DOHH2 (cell line): Measurements from ENCODE around the gene PSTPIP1.
"Not testable (repeated sequence)": the region's sequence is repeated elsewhere in the genome, so short reads cannot be mapped to it uniquely, and the experiment has no call there.

Experiments used
- H3F3A ChIP-seq: fragments of 200-600 bp; sonication (generic), shearing (Covaris generic); 2 replicates; pipeline ENCODE4 v1.6.0; 2016; ENCODE audit warnings: antibody characterized with exemption, mild to moderate bottlenecking; ENCODE audit not compliant: control insufficient read depth, insufficient read depth
- H3K27ac ChIP-seq: fragments of 200-600 bp; sonication (generic); 2 replicates; pipeline ENCODE4 v1.5.1; 2014; ENCODE audit warnings: low read depth, mild to moderate bottlenecking, low read length, moderate library complexity
- H3K27me3 ChIP-seq: fragments of 200-600 bp; sonication (generic); 2 replicates; pipeline ENCODE4 v1.6.1; 2014; ENCODE audit warnings: mild to moderate bottlenecking, low read length, mixed read lengths; ENCODE audit not compliant: control insufficient read depth
- H3K36me3 ChIP-seq: fragments of 200-600 bp; sonication (generic); 2 replicates; pipeline ENCODE4 v1.6.1; 2014; ENCODE audit warnings: mild to moderate bottlenecking, low read length, moderate library complexity, mixed read lengths; ENCODE audit not compliant: control insufficient read depth
- H3K4me1 ChIP-seq: fragments of 200-600 bp; sonication (generic); 2 replicates; pipeline ENCODE4 v1.6.1; 2014; ENCODE audit warnings: mild to moderate bottlenecking, low read length, mixed read lengths; ENCODE audit not compliant: control insufficient read depth
- H3K4me2 ChIP-seq: fragments of 200-600 bp; sonication (generic); 2 replicates; pipeline ENCODE4 v1.6.0; 2014; ENCODE audit warnings: mild to moderate bottlenecking, low read length, moderate library complexity
- H3K4me3 ChIP-seq: fragments of 200-600 bp; sonication (generic); 2 replicates; pipeline ENCODE4 v1.5.1; 2014; ENCODE audit warnings: mild to moderate bottlenecking, low read length, mixed read lengths
- H3K79me2 ChIP-seq: fragments of 200-600 bp; sonication (generic); 2 replicates; pipeline ENCODE4 v1.6.1; 2014; ENCODE audit warnings: mild to moderate bottlenecking, low read length, mixed read lengths; ENCODE audit not compliant: control insufficient read depth
- H3K9me2 ChIP-seq: fragments of 200-600 bp; sonication (generic); replicated peaks from 2 replicates; pipeline ENCODE4 v1.6.1; 2014; ENCODE audit warnings: mild to moderate bottlenecking, low read length, mixed read lengths; ENCODE audit not compliant: control insufficient read depth
- H3K9me3 ChIP-seq: fragments of 200-600 bp; sonication (generic); 2 replicates; pipeline ENCODE4 v1.6.1; 2014; ENCODE audit warnings: antibody characterized with exemption, low read length, mixed read lengths; ENCODE audit not compliant: control insufficient read depth, insufficient read depth
- H4K20me1 ChIP-seq: fragments of 200-600 bp; sonication (generic); 2 replicates; pipeline ENCODE4 v1.6.0; 2014; ENCODE audit warnings: low read depth, mild to moderate bottlenecking, antibody characterized with exemption, low read length, moderate library complexity; ENCODE audit not compliant: control insufficient read depth, insufficient read depth
- CTCF ChIP-seq: fragments of 200-600 bp; sonication (generic); IDR thresholded peaks from one replicate; pipeline ENCODE4 v1.5.1; 2014; ENCODE audit warnings: antibody characterized with exemption, mild to moderate bottlenecking, low read depth, low read length; ENCODE audit not compliant: poor library complexity, severe bottlenecking
- EZH2phosphoT487 ChIP-seq: fragments of 200-600 bp; sonication (generic); IDR thresholded peaks from 2 replicates; pipeline ENCODE4 v1.6.1; 2017; ENCODE audit warnings: borderline replicate concordance, mild to moderate bottlenecking, antibody characterized with exemption, low read length, moderate library complexity, mixed read lengths

Gene PSTPIP1

GRCh38 chr15:76964157-76964556 lies 30.8 kb upstream of the PSTPIP1 start:
- H3K4me2 ChIP-seq: no peak overlapping the region
- TF ChIP-seq CTCF (no peak), EZH2phosphoT487 (no peak)
- H4K20me1 ChIP-seq: no peaks in the 10 kb centered on the region
- no peaks in the 10 kb centered on the region for H3K9me3 ChIP-seq
- H3K4me3 ChIP-seq: no peak overlapping the region
- H3K36me3 ChIP-seq: no peaks in the 10 kb centered on the region
- H3K79me2 ChIP-seq: no peaks in the 10 kb centered on the region
- no peak overlapping the region for H3K27ac ChIP-seq
- H3K27me3 ChIP-seq: peaks cover 45% of the 10 kb centered on the region
- no peaks in the 10 kb centered on the region for H3F3A ChIP-seq
- H3K4me1 ChIP-seq: no peaks in the 10 kb centered on the region
- no peaks in the 10 kb centered on the region for H3K9me2 ChIP-seq

GRCh38 chr15:76966051-76966450 lies 28.9 kb upstream of the PSTPIP1 start:
- H3K36me3 ChIP-seq, H3F3A ChIP-seq, H4K20me1 ChIP-seq, H3K4me3 ChIP-seq, H3K4me2 ChIP-seq, H3K27ac ChIP-seq, H3K4me1 ChIP-seq, H3K9me3 ChIP-seq, H3K9me2 ChIP-seq, H3K79me2 ChIP-seq: not testable (repeated sequence)
- peaks cover 51% of the 10 kb centered on the region for H3K27me3 ChIP-seq

GRCh38 chr15:76967067-76967466 lies 27.9 kb upstream of the PSTPIP1 start:
- TF ChIP-seq EZH2phosphoT487: no peak
- no peak for TF ChIP-seq CTCF
- peaks cover 50% of the 10 kb centered on the region for H3K27me3 ChIP-seq
- no peaks in the 10 kb centered on the region for H3F3A ChIP-seq
- no peaks in the 10 kb centered on the region for H3K79me2 ChIP-seq
- H3K36me3 ChIP-seq: no peaks in the 10 kb centered on the region
- H3K4me1 ChIP-seq: no peaks in the 10 kb centered on the region
- no peak overlapping the region for H3K4me2 ChIP-seq
- H3K9me3 ChIP-seq: no peaks in the 10 kb centered on the region
- no peaks in the 10 kb centered on the region for H3K9me2 ChIP-seq
- H3K4me3 ChIP-seq: no peak overlapping the region
- no peaks in the 10 kb centered on the region for H4K20me1 ChIP-seq
- H3K27ac ChIP-seq: no peak overlapping the region

GRCh38 chr15:76968306-76968705 lies 26.6 kb upstream of the PSTPIP1 start:
- Histone ChIP-seq H3F3A (no peaks in the 10 kb centered on the region), H3K27ac (no peak overlapping the region), H3K4me3 (no peak overlapping the region), H3K4me2 (no peak overlapping the region), H4K20me1 (no peaks in the 10 kb centered on the region), H3K4me1 (no peaks in the 10 kb centered on the region), H3K9me2 (no peaks in the 10 kb centered on the region), H3K27me3 (peaks cover 39% of the 10 kb centered on the region), H3K9me3 (no peaks in the 10 kb centered on the region), H3K36me3 (no peaks in the 10 kb centered on the region), H3K79me2 (no peaks in the 10 kb centered on the region)
- no peak for TF ChIP-seq EZH2phosphoT487
- TF ChIP-seq CTCF: no peak
